ENCODE results near the gene STPG4.

The STPG4 gene

GRCh38 chr2:47165001-47165555, 10.0 kb upstream of the STPG4 start:
- H3K27me3 Mint-ChIP-seq: no peaks in the 10 kb centered on the region
- H3K9me3 Mint-ChIP-seq: no peaks in the 10 kb centered on the region
- DNase-seq (no peak), ATAC-seq (replicated peaks) (no peak)
- no peak overlapping the region for H3K4me3 Mint-ChIP-seq
- H3K4me1 Mint-ChIP-seq: peaks cover 20 to 55% of the 10 kb centered on the region in 2 donors
- peaks cover 30 to 46% of the 10 kb centered on the region in 2 donors for H3K36me3 Mint-ChIP-seq
- H3K27ac Mint-ChIP-seq: peak overlapping the region; percentile 59

DNA sequence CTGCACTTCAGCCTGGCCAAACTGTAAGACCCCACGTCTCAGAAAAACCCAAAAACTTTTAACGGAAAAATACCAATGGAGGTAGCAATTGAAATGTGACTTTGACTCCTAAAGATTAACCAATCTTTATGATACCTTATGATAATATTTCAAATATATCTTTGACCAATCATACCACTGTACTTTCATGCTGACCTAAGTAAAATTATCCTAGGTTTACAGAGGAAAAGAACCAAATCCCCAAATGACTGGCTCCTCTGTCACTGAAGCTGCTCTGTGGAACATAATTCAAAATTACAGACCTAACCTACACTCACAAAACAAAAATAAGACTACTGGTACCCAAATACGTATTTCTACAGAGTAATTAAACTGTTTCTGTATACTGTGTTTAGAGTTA, 7.7 kb upstream of the STPG4 start:
- Mint-ChIP-seq H3K27me3 (no peaks in the 10 kb centered on the region), H3K27ac (peak overlapping the region; percentile 3), H3K4me3 (no peak overlapping the region), H3K9me3 (no peaks in the 10 kb centered on the region), H3K4me1 (peaks cover 17 to 37% of the 10 kb centered on the region in 2 donors), H3K36me3 (peaks cover 32 to 51% of the 10 kb centered on the region in 2 donors)
- no peak for ATAC-seq (replicated peaks)
- DNase-seq: no peak

DNA sequence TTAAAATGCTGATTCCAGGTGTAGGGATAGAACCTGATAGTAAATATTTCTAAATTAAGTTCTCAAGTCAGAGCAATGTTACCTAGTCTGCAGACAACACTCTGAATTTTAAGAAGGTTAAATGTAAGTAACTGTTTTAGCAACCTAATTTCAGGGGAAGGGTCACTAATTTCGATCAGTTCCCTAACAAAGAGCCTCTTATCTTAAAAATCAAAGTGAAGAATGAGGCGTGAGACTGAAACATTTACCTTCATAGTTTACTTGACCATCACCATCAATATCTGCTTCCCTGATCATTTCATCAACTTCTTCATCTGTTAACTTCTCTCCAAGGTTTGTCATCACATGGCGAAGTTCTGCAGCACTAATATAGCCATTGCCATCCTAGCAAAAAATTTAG, 6.4 kb upstream of the STPG4 start:
- Mint-ChIP-seq H3K27me3 (no peaks in the 10 kb centered on the region), H3K4me3 (no peak overlapping the region), H3K36me3 (peaks cover 39 to 58% of the 10 kb centered on the region in 2 donors), H3K9me3 (no peaks in the 10 kb centered on the region), H3K27ac (no peak overlapping the region), H3K4me1 (peaks cover 17 to 47% of the 10 kb centered on the region in 2 donors)
- DNase-seq (no peak), ATAC-seq (replicated peaks) (no peak)

GRCh38 chr2:47160660-47161059, 5.6 kb upstream of the STPG4 start:
- peaks cover 19 to 54% of the 10 kb centered on the region in 2 donors for H3K4me1 Mint-ChIP-seq
- H3K4me3 Mint-ChIP-seq: no peak overlapping the region
- no peak for DNase-seq
- no peak overlapping the region for H3K27ac Mint-ChIP-seq
- ATAC-seq (replicated peaks): no peak
- H3K36me3 Mint-ChIP-seq: peaks cover 43 to 63% of the 10 kb centered on the region in 2 donors
- no peaks in the 10 kb centered on the region for H3K9me3 Mint-ChIP-seq
- no peaks in the 10 kb centered on the region for H3K27me3 Mint-ChIP-seq

GRCh38 chr2:47160211-47160610, 5.1 kb upstream of the STPG4 start:
- H3K4me1 Mint-ChIP-seq: peaks cover 16 to 49% of the 10 kb centered on the region in 2 donors

DNA sequence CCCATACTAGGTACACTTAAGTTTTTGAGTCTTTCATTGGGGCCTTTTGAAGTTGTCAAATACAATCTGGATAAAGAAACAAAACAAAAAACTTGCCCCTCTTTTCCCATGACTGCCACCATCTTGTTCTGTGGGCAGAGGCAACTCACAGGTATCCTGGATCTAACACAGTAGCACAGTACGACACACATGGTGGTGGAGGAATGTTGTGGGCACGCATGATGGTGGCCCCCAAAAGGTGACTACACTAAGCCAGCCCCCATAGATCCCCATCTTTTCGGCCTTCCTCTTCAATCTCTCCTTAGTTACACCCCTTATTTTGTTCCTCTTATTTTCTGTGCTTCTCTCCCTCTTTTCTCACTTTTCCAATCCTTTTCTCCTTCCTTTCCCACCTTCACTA, 4.5 kb upstream of the STPG4 start:
- DNase-seq: no peak
- H3K9me3 Mint-ChIP-seq: no peaks in the 10 kb centered on the region
- H3K4me3 Mint-ChIP-seq: no peak overlapping the region
- H3K4me1 Mint-ChIP-seq: peaks cover 11 to 49% of the 10 kb centered on the region in 2 donors
- no peak overlapping the region for H3K27ac Mint-ChIP-seq
- peaks cover 45 to 63% of the 10 kb centered on the region in 2 donors for H3K36me3 Mint-ChIP-seq
- H3K27me3 Mint-ChIP-seq: no peaks in the 10 kb centered on the region
- ATAC-seq (replicated peaks): no peak

More at GRCh38 chr2:47160211-47160610, 5.1 kb upstream of the STPG4 start:
- no peak overlapping the region for H3K27ac Mint-ChIP-seq
- no peaks in the 10 kb centered on the region for H3K9me3 Mint-ChIP-seq
- DNase-seq (no peak), ATAC-seq (replicated peaks) (no peak)
- H3K4me3 Mint-ChIP-seq: no peak overlapping the region
- H3K36me3 Mint-ChIP-seq: peaks cover 45 to 63% of the 10 kb centered on the region in 2 donors
- H3K27me3 Mint-ChIP-seq: no peaks in the 10 kb centered on the region

DNA sequence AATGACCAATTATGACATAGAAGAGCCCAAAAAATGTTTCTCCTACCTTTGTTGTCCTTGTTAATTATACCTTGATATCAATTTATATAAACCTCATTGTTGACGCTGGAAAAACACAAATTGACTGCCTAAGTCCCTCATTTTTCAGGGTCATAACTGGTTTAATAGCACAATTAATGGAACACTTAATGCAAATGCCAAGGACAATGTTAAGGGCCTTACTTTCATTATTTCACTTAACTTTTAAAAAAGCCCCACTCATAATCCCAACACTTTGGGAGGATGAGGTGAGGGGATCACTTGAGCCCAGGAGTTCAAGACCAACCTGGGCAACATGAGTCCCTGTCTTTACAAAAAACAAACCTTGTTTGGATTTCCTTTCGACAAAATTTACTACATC, 3.5 kb upstream of the STPG4 start:
- ATAC-seq (replicated peaks) (no peak), DNase-seq (no peak)
- H3K27me3 Mint-ChIP-seq: no peaks in the 10 kb centered on the region
- no peak overlapping the region for H3K4me3 Mint-ChIP-seq
- H3K4me1 Mint-ChIP-seq: peaks cover 8 to 42% of the 10 kb centered on the region in 2 donors
- no peak overlapping the region for H3K27ac Mint-ChIP-seq
- no peaks in the 10 kb centered on the region for H3K9me3 Mint-ChIP-seq
- H3K36me3 Mint-ChIP-seq: peaks cover 42 to 58% of the 10 kb centered on the region in 2 donors

DNA sequence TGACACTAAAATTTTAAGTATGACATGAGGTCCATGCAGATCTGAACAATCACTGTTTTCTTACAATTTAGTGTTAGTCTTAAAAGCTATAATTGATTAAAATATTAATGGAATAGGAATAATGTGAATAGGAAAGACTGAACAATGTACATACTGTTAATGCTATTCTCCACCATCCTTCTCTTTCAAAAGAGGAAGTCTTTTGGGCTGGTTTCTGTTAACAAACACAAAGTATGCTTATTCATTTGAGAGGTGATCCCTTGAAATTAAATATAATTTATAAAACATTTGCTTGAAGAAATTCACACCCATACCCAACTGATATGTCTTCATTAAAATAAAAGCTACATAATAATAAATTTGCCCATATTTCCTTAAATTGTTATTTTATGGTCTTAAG, 2.3 kb downstream of the STPG4 start:
- no peaks in the 10 kb centered on the region for H3K27me3 Mint-ChIP-seq
- ATAC-seq (replicated peaks) (no peak), DNase-seq (no peak)
- peaks cover 44 to 53% of the 10 kb centered on the region in 2 donors for H3K36me3 Mint-ChIP-seq
- no peak overlapping the region for H3K27ac Mint-ChIP-seq
- H3K4me1 Mint-ChIP-seq: peaks cover 2 to 29% of the 10 kb centered on the region in 2 donors
- no peak overlapping the region for H3K4me3 Mint-ChIP-seq
- H3K9me3 Mint-ChIP-seq: peaks cover 0 to 3% of the 10 kb centered on the region in 2 donors

- DNase-seq: no peak
- no peak for ATAC-seq (replicated peaks)
- Mint-ChIP-seq H3K27ac (no peak overlapping the region), H3K27me3 (no peaks in the 10 kb centered on the region), H3K4me1 (peaks cover 0 to 11% of the 10 kb centered on the region in 2 donors), H3K36me3 (peaks cover 26 to 34% of the 10 kb centered on the region in 2 donors), H3K9me3 (peaks cover 0 to 3% of the 10 kb centered on the region in 2 donors), H3K4me3 (no peak overlapping the region)
Measured at GRCh38 chr2:47150175-47150574, 4.9 kb downstream of the STPG4 start.

DNA sequence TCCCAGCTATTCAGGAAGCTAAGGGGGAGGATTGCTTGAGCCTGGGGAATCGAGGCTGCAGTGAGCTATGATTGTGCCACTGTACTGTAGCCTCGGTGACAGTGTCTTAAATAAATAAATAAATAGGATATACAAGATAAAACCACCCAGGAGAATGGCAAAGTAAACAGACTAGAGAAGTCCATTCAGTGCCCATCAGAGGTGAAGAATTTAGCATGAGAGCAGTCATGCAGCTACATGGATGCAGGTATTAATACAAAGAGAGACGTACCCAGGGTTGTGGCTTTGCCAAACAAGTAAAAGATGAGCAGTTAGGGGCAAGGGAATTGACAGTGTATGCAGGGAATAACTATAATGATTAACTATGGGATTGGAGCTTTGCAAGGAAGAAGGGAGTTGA, 8.1 kb downstream of the STPG4 start:
- Mint-ChIP-seq H3K9me3 (peaks cover 0 to 3% of the 10 kb centered on the region in 2 donors), H3K27me3 (no peaks in the 10 kb centered on the region), H3K27ac (no peak overlapping the region), H3K36me3 (peaks cover 28 to 34% of the 10 kb centered on the region in 2 donors), H3K4me3 (no peak overlapping the region), H3K4me1 (no peaks in the 10 kb centered on the region)
- ATAC-seq (replicated peaks) (no peak), DNase-seq (no peak)

- no peak overlapping the region for H3K27ac Mint-ChIP-seq
- ATAC-seq (replicated peaks) (no peak), DNase-seq (no peak)
- no peak overlapping the region for H3K4me3 Mint-ChIP-seq
- peaks cover 32 to 43% of the 10 kb centered on the region in 2 donors for H3K36me3 Mint-ChIP-seq
- H3K9me3 Mint-ChIP-seq: peaks cover under 1 to 3% of the 10 kb centered on the region in 2 donors
- H3K27me3 Mint-ChIP-seq: no peaks in the 10 kb centered on the region
- no peaks in the 10 kb centered on the region for H3K4me1 Mint-ChIP-seq
Measured at GRCh38 chr2:47145466-47145865, 9.6 kb downstream of the STPG4 start.

- ATAC-seq (replicated peaks) (no peak), DNase-seq (no peak)
- Mint-ChIP-seq H3K4me3 (no peak overlapping the region), H3K9me3 (peaks cover 6 to 9% of the 10 kb centered on the region in 2 donors), H3K27me3 (no peaks in the 10 kb centered on the region), H3K27ac (no peak overlapping the region), H3K36me3 (peaks cover 49 to 63% of the 10 kb centered on the region in 2 donors), H3K4me1 (no peaks in the 10 kb centered on the region)
Measured at GRCh38 chr2:47141520-47141919, 13.6 kb downstream of the STPG4 start.

- ATAC-seq (replicated peaks): no peak
- Mint-ChIP-seq H3K4me3 (no peak overlapping the region), H3K4me1 (no peaks in the 10 kb centered on the region), H3K27ac (no peak overlapping the region), H3K9me3 (peaks cover 11 to 14% of the 10 kb centered on the region in 2 donors), H3K36me3 (peaks cover 29 to 50% of the 10 kb centered on the region in 2 donors), H3K27me3 (no peaks in the 10 kb centered on the region)
- DNase-seq: no peak
Measured at GRCh38 chr2:47134386-47135090, 20.6 kb downstream of the STPG4 start.

GRCh38 chr2:47133046-47133445, 22.1 kb downstream of the STPG4 start:
- Mint-ChIP-seq H3K27ac (no peak overlapping the region), H3K36me3 (peaks cover 21 to 49% of the 10 kb centered on the region in 2 donors), H3K27me3 (no peaks in the 10 kb centered on the region), H3K9me3 (peaks cover 8 to 13% of the 10 kb centered on the region in 2 donors), H3K4me1 (no peaks in the 10 kb centered on the region), H3K4me3 (no peak overlapping the region)
- ATAC-seq (replicated peaks) (no peak), DNase-seq (no peak)

- H3K4me1 Mint-ChIP-seq: no peaks in the 10 kb centered on the region
- H3K4me3 Mint-ChIP-seq: no peak overlapping the region
- no peak overlapping the region for H3K27ac Mint-ChIP-seq
- H3K9me3 Mint-ChIP-seq: peaks cover 0 to 5% of the 10 kb centered on the region in 2 donors
- H3K27me3 Mint-ChIP-seq: no peaks in the 10 kb centered on the region
- H3K36me3 Mint-ChIP-seq: peaks cover 14 to 30% of the 10 kb centered on the region in 2 donors
- no peak for DNase-seq
- no peak for ATAC-seq (replicated peaks)
Measured at GRCh38 chr2:47129191-47129706, 25.9 kb downstream of the STPG4 start.

All from stimulated activated naive B cell treated with anti-CD40 and anti-IgM and Interleukin-4, amounts not matched to agents 10 μg/mL and 1 μg/mL and 100 μg/mL, for 72 hours (primary cell).